ENCODE results near the gene ZMIZ1. TPM values are rescaled to one million over a fixed set of nuclear protein-coding genes. Genes with fewer than 3 reads are reported as not detected.
A peak's percentile ranks its signal among the peaks of the same experiment; 100 is the strongest.
"Not testable (repeated sequence)": the region's sequence is repeated elsewhere in the genome, so short reads cannot be mapped to it uniquely, and the experiment has no call there.

The ZMIZ1 gene
- polyA plus RNA-seq, 1 experiment: 7.6 TPM

- CTCF ChIA-PET: no interaction called here
- TF ChIP-seq CTCF (IDR thresholded peaks at IDR 0.05; ENCODE audit: low read depth, low read length): no peak
- no peak for DNase-seq (ENCODE audit: low read depth, low spot score)
- peaks cover 39% of the 10 kb centered on the region for H3K27me3 ChIP-seq (ENCODE audit: control insufficient read depth, insufficient read depth, low read length)
- H3K9me3 ChIP-seq (ENCODE audit: control insufficient read depth, insufficient read depth, low read length): no peaks in the 10 kb centered on the region
- no peak overlapping the region for H3K4me3 ChIP-seq (ENCODE audit: low read depth, low read length)
- POLR2A ChIA-PET: no interaction called here
- no peak overlapping the region for H3K27ac ChIP-seq (ENCODE audit: low read depth, low read length)
These were observed 38.1 kb upstream of the ZMIZ1 start for GRCh38 chr10:79030705-79031104.

DNA sequence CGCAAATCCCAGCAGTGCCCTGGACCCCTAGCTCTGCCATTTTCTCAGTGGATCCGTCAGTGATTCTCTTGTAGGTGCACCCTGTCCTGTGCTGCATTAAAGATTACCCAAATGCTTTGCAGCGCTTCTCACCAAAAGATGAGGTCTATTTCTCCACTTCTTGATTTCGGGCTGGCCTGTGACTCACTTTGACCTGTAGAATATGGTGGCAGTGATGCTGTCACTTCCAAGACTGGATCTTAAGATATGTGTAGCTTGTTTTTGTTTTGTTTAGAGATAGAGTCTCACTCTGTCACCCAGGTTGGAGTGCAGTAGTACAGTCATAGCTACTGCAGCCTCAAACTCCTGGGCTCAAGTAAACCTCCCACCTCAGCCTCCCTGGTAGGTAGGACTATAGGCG lies 37.0 kb upstream of the ZMIZ1 start:
- H3K27ac ChIP-seq (ENCODE audit: low read depth, low read length): no peak overlapping the region
- POLR2A ChIA-PET: no interaction called here
- no peak for DNase-seq (ENCODE audit: low read depth, low spot score)
- no peak for TF ChIP-seq CTCF (IDR thresholded peaks at IDR 0.05; ENCODE audit: low read depth, low read length)
- CTCF ChIA-PET: interaction anchor here (0.8 kb wide), 1 partner anchor 984 kb away, joined by 3 read pairs; no protein-coding TSS in a partner anchor
- H3K9me3 ChIP-seq (ENCODE audit: control insufficient read depth, insufficient read depth, low read length): no peaks in the 10 kb centered on the region
- peaks cover 39% of the 10 kb centered on the region for H3K27me3 ChIP-seq (ENCODE audit: control insufficient read depth, insufficient read depth, low read length)
- H3K4me3 ChIP-seq (ENCODE audit: low read depth, low read length): no peak overlapping the region

GRCh38 chr10:79034271-79034876 lies 34.4 kb upstream of the ZMIZ1 start:
- no peak for TF ChIP-seq CTCF (IDR thresholded peaks at IDR 0.05; ENCODE audit: low read depth, low read length)
- CTCF ChIA-PET: no interaction called here

GRCh38 chr10:79036416-79036815 lies 32.4 kb upstream of the ZMIZ1 start:
- peaks cover 13% of the 10 kb centered on the region for H3K27me3 ChIP-seq (ENCODE audit: control insufficient read depth, insufficient read depth, low read length)
- DNase-seq (ENCODE audit: low read depth, low spot score); POLR2A ChIA-PET; H3K9me3 ChIP-seq (ENCODE audit: control insufficient read depth, insufficient read depth, low read length); H3K4me3 ChIP-seq (ENCODE audit: low read depth, low read length); H3K27ac ChIP-seq (ENCODE audit: low read depth, low read length): not testable (repeated sequence)
- CTCF ChIA-PET: interaction anchor here (1.5 kb wide), 1 partner anchor 159 kb away, joined by 6 read pairs; no protein-coding TSS in a partner anchor

More at GRCh38 chr10:79034271-79034876, 34.4 kb upstream of the ZMIZ1 start:
- Histone ChIP-seq H3K27me3 (ENCODE audit: control insufficient read depth, insufficient read depth, low read length) (peaks cover 26% of the 10 kb centered on the region), H3K9me3 (ENCODE audit: control insufficient read depth, insufficient read depth, low read length) (no peaks in the 10 kb centered on the region), H3K4me3 (ENCODE audit: low read depth, low read length) (no peak overlapping the region), H3K27ac (ENCODE audit: low read depth, low read length) (peak overlapping the region; percentile 11)
- no peak for DNase-seq (ENCODE audit: low read depth, low spot score)
- POLR2A ChIA-PET: no interaction called here

DNA sequence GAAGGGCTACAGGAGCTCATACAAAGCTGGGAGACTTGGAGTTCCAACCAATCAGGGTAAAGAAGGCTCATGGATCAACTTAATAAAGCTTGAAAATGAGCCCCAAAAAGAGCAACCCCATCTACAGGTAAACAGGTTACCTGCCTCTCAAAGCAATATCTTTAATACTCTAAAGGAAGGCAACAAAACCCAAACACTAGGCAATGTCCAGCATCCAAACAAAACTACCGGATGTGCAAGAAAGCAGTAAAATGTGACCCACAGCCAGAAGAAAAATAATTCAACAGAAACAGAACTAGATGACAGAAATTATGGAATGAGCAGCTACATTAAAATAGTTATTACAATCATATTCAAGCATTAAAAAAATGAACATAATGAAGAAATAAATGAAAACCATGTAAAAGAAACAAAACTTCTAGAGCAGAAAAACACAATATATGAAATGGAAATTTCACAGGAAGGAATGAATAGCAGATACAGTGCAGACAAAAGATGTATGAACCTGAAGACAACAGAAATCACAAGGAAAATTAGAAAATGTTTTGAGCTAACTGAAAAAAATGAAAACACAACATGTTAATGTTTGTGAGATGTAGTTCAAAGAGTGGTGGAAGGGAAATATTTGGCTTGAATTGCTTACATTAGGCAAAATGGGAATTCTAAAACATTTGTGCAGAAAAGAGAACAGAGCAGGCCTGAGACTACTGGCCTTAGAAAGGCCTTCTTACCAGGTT lies 30.5 kb upstream of the ZMIZ1 start:
- Histone ChIP-seq H3K27ac (ENCODE audit: low read depth, low read length) (no peak overlapping the region), H3K9me3 (ENCODE audit: control insufficient read depth, insufficient read depth, low read length) (no peaks in the 10 kb centered on the region), H3K27me3 (ENCODE audit: control insufficient read depth, insufficient read depth, low read length) (peaks cover 16% of the 10 kb centered on the region), H3K4me3 (ENCODE audit: low read depth, low read length) (no peak overlapping the region)
- DNase-seq (ENCODE audit: low read depth, low spot score): no peak
- POLR2A ChIA-PET: no interaction called here
- CTCF ChIA-PET: no interaction called here
- no peak for TF ChIP-seq CTCF (IDR thresholded peaks at IDR 0.05; ENCODE audit: low read depth, low read length)
